Measurements from ENCODE around the gene TRABD2B. TPM values are rescaled to one million over a fixed set of nuclear protein-coding genes. Genes with fewer than 3 reads are reported as not detected.
A peak's percentile ranks its signal among the peaks of the same experiment; 100 is the strongest.

TRABD2B gene
- total RNA-seq, 2 donors from 2014 or later: 3.1 to 8.1 TPM

DNA sequence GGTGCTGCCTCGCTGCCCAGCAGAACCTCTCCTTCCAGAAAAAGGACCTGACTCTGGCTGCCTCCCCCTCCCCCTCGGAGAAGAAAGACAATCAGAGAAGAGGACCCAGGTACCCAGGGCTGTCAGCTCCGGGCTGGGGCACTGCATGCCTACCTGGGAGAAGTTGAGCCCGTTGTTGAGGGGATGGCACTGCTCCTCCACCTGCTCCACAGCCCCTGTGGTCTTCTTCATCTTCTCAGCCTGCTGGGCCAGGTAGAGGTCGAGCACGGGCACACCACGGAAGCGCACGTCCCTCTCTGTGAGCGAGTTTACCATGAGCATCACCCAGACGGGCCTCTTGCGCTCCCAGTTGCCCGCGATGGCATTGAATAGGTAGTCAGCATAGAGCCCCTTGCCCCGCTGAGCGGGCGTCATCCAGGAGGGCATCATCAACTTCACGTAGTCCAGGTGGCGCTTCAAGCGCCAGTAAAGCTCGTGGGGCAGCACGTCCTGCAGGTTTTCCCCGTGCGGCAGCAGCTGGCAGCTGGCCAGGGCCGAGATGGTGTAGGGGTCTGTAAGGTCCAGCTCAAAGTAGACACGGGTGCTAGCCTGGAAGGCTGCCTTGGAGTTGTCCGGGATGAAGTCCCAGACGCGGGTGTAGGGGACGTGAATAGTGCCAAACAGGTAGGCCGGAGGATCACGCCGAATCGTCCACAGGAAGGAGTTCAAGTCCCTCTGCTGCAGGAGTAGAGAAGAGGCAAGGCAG is 3.1 kb downstream of the TRABD2B start:
- H3K4me1 ChIP-seq: peaks cover 0 to 51% of the 10 kb centered on the region in 2 donors
- H3K27ac ChIP-seq: peak overlapping the region; percentile 62 to 76
- no peak for DNase-seq (ENCODE audit: low spot score)
- no peak overlapping the region for H3K4me3 ChIP-seq
- H3K36me3 ChIP-seq: no peaks in the 10 kb centered on the region
- TF ChIP-seq CTCF (IDR thresholded peaks at IDR 0.05): no peak
- H3K27me3 ChIP-seq: no peaks in the 10 kb centered on the region
- H3K9me3 ChIP-seq: no peaks in the 10 kb centered on the region

GRCh38 chr1:47993416-47993740 is 3.8 kb downstream of the TRABD2B start:
- Histone ChIP-seq H3K4me1 (peaks cover 0 to 54% of the 10 kb centered on the region in 2 donors), H3K36me3 (no peaks in the 10 kb centered on the region), H3K27ac (peak overlapping the region; percentile 62 to 76), H3K9me3 (no peaks in the 10 kb centered on the region), H3K4me3 (no peak overlapping the region), H3K27me3 (no peaks in the 10 kb centered on the region)
- no peak for TF ChIP-seq CTCF (IDR thresholded peaks at IDR 0.05)
- DNase-seq (ENCODE audit: low spot score): no peak

DNA sequence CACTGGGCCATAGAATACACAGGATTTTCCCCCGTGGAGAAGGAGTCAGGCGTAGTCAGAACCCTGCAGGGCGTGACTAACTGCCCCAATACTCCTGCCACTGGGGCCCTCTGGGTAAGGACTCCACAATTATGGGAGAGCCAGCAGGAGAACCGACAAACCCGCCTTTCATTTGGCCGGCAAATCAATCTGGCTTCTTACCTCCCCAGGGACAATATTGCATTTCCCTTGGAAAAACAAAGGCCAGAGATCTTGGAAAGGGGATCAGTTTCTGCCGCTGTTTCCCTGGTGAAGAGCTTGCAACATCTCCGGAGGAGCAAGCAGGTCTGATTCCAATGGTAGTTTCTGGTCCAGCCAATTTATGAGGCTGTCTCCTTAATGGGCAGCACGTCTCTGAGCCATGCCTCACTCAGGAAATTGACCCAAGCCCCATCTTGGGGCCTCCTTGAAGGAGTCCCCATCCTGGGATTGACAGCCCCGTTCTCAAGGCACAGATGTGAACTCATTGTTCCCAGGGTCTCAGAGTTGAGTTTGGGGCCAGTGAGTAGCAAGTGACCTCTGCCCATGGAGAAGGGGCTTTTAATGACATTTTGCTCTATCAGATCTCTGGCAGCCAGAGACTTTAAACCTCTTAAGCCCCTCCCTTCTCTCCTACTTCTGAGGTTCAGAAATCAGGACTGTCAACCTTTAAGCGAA is 4.3 kb downstream of the TRABD2B start:
- peak overlapping the region; percentile 62 to 76 for H3K27ac ChIP-seq
- H3K9me3 ChIP-seq: no peaks in the 10 kb centered on the region
- no peaks in the 10 kb centered on the region for H3K27me3 ChIP-seq
- H3K4me1 ChIP-seq: peaks cover 0 to 56% of the 10 kb centered on the region in 2 donors
- H3K4me3 ChIP-seq: peak overlapping the region; percentile 1 to 7
- peaks cover under 1% of the 10 kb centered on the region for H3K36me3 ChIP-seq
- TF ChIP-seq CTCF (IDR thresholded peaks at IDR 0.05): no peak
- DNase-seq (ENCODE audit: low spot score): peak; percentile 82

- no peaks in the 10 kb centered on the region for H3K9me3 ChIP-seq
- TF ChIP-seq CTCF (IDR thresholded peaks at IDR 0.05): no peak
- peaks cover 4% of the 10 kb centered on the region for H3K36me3 ChIP-seq
- H3K4me3 ChIP-seq: no peak overlapping the region
- H3K27ac ChIP-seq: peak overlapping the region in 1 of 2 donors; percentile 76
- no peak for DNase-seq (ENCODE audit: low spot score)
- no peaks in the 10 kb centered on the region for H3K27me3 ChIP-seq
- H3K4me1 ChIP-seq: peaks cover 0 to 65% of the 10 kb centered on the region in 2 donors
Measured at GRCh38 chr1:47991673-47992072, 5.5 kb downstream of the TRABD2B start.

DNA sequence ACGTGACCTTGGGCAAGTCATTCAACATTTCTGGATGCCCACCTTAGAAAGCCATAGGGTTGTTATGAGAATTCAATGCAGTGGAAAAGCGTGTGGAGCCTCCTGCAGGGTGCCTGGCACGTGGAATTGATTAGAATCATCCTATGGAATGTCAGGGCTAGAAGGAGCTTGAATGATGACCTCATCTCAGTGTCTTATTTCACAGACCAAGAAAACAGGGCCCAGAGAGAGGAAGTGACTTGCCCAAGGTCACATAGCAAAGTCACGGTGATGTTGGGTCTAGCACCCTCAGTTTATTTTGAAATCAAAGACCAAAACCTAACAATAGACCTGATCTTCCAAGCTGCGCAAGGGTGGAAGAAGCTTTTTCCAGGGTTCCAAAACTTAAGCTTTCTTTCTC is 6.0 kb downstream of the TRABD2B start:
- Histone ChIP-seq H3K27me3 (no peaks in the 10 kb centered on the region), H3K27ac (peak overlapping the region in 1 of 2 donors; percentile 6), H3K4me1 (peaks cover 0 to 70% of the 10 kb centered on the region in 2 donors), H3K36me3 (peaks cover 4% of the 10 kb centered on the region), H3K9me3 (no peaks in the 10 kb centered on the region), H3K4me3 (no peak overlapping the region)
- no peak for TF ChIP-seq CTCF (IDR thresholded peaks at IDR 0.05)
- no peak for DNase-seq (ENCODE audit: low spot score)
